Kidney (tissue), 14 donors: ENCODE results near the gene SLC9A3. TPM values are rescaled to one million over a fixed set of nuclear protein-coding genes. Genes with fewer than 3 reads are reported as not detected.

Experiments used
- DNase-seq, 5 donors: peaks; one replicate each; pipeline ENCODE4 v3.0.0-alpha.2; 2013 to 2020
- FAIRE-seq: peaks from 2 replicates; lab custom pipeline; 2012; peaks lifted over from hg19 to GRCh38; lab: Jason Lieb, UNC
- H3K27ac ChIP-seq, 2 donors: one replicate each; pipeline ENCODE4 v1.7.0; 2013; ENCODE audit warnings: low read depth in 2 of 2, low read length in 2 of 2, inconsistent platforms in 1 of 2
- H3K27me3 ChIP-seq: one replicate; pipeline ENCODE4 v1.7.1; 2013; ENCODE audit warnings: low read length, inconsistent platforms; ENCODE audit not compliant: control insufficient read depth, insufficient read depth
- H3K36me3 ChIP-seq, 3 donors: one replicate each; pipeline versions ENCODE4 v1.7.0 to v1.7.1; 2013; ENCODE audit warnings: low read length in 3 of 3, control low read depth in 1 of 3, inconsistent platforms in 1 of 3; ENCODE audit not compliant: insufficient read depth in 3 of 3, control insufficient read depth in 2 of 3
- H3K4me1 ChIP-seq, 3 donors: one replicate each; pipeline versions ENCODE4 v1.7.0 to v1.7.1; 2013; ENCODE audit warnings: low read length in 3 of 3, inconsistent platforms in 1 of 3, low read depth in 1 of 3; ENCODE audit not compliant: control insufficient read depth in 2 of 3, insufficient read depth in 2 of 3
- H3K4me3 ChIP-seq, 3 donors: one replicate each; pipeline versions ENCODE4 v1.7.0 to v1.8.1; 2013; ENCODE audit warnings: low read length in 3 of 3, control low read depth in 1 of 3, inconsistent platforms in 1 of 3
- H3K9ac ChIP-seq, 3 donors: one replicate each; pipeline versions ENCODE4 v1.7.0 to v1.7.1; 2013; ENCODE audit warnings: low read length in 3 of 3, control low read depth in 1 of 3, inconsistent platforms in 1 of 3
- H3K9me3 ChIP-seq, 3 donors: one replicate each; pipeline versions ENCODE4 v1.7.0 to v1.7.1; 2013; ENCODE audit warnings: low read length in 3 of 3, control low read depth in 1 of 3, inconsistent platforms in 1 of 3; ENCODE audit not compliant: control insufficient read depth in 2 of 3, insufficient read depth in 1 of 3
- CTCF ChIP-seq: IDR thresholded peaks from 3 replicates; pipeline ENCODE4 v1.5.1; 2012; ENCODE audit warnings: mild to moderate bottlenecking, moderate library complexity, borderline replicate concordance; ENCODE audit not compliant: insufficient read depth; ENCODE audit errors: extremely low read depth
- intact Hi-C: fragments of 100-400 bp; cut with DNase I; formaldehyde crosslinking; loops from one replicate; pipeline ENCODE4 v1.11.1; 2022
- polyA plus RNA-seq: library from polyadenylated mRNA; stranded (reverse); fragments of 350-450 nt; fragmentation: Illumina TruSeq; extraction: RNeasy Lipid Tissue Mini Kit (QIAGEN cat#74804); gene quantifications from one replicate; pipeline ENCODE4 v1.2.3, GENCODE V29; 2014; ENCODE audit warnings: low read depth, low replicate concordance; ENCODE audit not compliant: insufficient read depth
- total RNA-seq: library from RNA; stranded (reverse); fragmentation: NEBNext Ultra II Directional; extraction: Animal tissue kit (Norgen Biotek cat#: 25700); gene quantifications from one replicate; pipeline ENCODE4 v1.2.1, GENCODE V29; 2021
- donor health status: control.
- donor health status: control.
- donor health status: control.
- donor health status: control.
- donor health status: control.
- donor health status: DM: yes; HTN: yes; CAD: no.
- donor health status: Normal renal cell carcinoma (clear cell type).

The SLC9A3 gene
- total and polyA plus RNA-seq, 2 donors from 2014 or later = 10.5 to 36.9 TPM

DNA sequence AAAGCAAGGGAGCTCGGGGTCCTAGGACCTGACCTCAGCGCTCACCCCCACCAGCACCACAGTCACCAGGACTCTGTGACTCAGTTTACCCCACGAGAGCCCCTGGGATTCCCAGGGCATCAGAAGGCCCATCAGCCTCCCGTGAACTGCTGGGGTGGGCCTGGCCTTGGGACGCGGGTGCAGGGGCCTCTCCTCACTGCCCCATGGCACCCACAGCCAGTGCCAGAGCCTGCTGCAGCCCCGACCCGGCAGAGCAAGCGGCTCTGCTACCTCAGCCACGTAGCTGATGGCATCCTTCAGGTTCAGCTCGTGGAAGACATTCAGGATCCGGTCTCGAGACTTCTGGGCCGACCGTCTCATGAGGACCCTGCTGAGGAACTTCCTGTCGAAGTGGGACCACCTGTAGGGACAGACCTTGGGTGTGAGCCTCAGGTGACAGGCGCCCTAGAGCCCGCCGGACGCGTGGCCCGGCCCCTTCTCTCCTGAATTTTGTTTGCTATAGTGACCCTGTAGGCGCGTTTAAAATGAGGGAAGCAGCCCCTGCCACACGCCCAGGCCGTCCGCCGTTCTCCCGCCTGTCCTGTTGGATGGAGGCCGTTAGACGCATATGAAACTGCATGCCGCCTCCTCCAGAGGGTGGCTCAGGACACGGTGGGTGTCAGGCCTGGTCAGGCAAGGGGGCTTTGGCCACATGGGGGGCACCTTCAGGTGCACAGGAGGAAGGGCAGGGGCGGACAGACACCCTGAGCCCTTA, 44.5 kb downstream of the SLC9A3 start:
- no peaks in the 10 kb centered on the region for H3K9me3 ChIP-seq
- peaks cover 0 to 4% (median 3%) of the 10 kb centered on the region in 3 donors for H3K4me1 ChIP-seq
- no peak for TF ChIP-seq CTCF
- intact Hi-C loops = no loop called here
- H3K9ac ChIP-seq = no peak overlapping the region
- no peak for DNase-seq
- H3K27ac ChIP-seq = no peak overlapping the region
- no peaks in the 10 kb centered on the region for H3K27me3 ChIP-seq
- H3K36me3 ChIP-seq = peaks cover 0 to 4% (median 0%) of the 10 kb centered on the region in 3 donors
- no peak overlapping the region for H3K4me3 ChIP-seq
- no peak for FAIRE-seq

DNA sequence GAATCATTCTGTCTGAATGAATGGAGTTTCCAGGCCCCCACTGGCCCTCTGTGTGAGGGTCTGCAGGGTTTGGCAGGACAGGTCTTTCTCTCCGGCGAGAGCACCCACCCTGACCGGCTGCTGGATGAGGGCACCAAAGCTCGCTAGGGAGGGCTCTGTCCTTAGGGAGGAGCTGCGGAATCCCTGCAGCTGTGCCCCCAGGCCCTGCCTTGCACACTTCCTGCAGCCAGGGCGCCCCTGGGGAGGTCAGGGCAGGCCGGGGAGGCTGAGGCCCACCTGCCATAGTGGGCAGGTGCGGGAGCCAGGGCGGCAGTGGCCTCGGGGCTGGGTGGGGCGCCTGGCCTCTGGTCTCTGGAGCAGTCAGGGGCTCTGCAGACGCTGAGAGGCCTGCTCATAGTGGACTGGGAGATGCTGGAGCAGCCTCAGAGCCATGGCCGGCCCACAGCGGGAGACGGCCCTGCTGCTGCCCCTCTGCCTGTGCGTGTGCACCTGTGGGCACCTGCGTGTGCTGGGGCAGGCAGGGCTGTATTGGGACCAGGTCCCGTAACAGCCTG, 45.2 kb downstream of the SLC9A3 start:
- Histone ChIP-seq H3K36me3 (no peaks in the 10 kb centered on the region), H3K27me3 (no peaks in the 10 kb centered on the region), H3K4me3 (no peak overlapping the region), H3K9ac (no peak overlapping the region), H3K4me1 (peaks cover 0 to 4% (median 3%) of the 10 kb centered on the region in 3 donors), H3K9me3 (no peaks in the 10 kb centered on the region), H3K27ac (no peak overlapping the region)
- TF ChIP-seq CTCF = no peak
- intact Hi-C loops = no loop called here
- DNase-seq (peak in 1 of 5 donors; percentile 43), FAIRE-seq (no peak)

- Histone ChIP-seq H3K4me3 (no peak overlapping the region), H3K4me1 (peaks cover 0 to 4% (median 3%) of the 10 kb centered on the region in 3 donors), H3K9ac (no peak overlapping the region), H3K9me3 (no peaks in the 10 kb centered on the region), H3K27me3 (no peaks in the 10 kb centered on the region), H3K36me3 (no peaks in the 10 kb centered on the region), H3K27ac (no peak overlapping the region)
- intact Hi-C loops = no loop called here
- no peak for FAIRE-seq
- DNase-seq = peak in 1 of 5 donors; percentile 52
- no peak for TF ChIP-seq CTCF
Observed at GRCh38 chr5:478369-478981, 45.8 kb downstream of the SLC9A3 start.
